SK-N-MC (cell line): ENCODE data around the gene DHX57.

Experiments
- EZH2 ChIP-seq: fragments of 200-600 bp; sonication (generic); IDR thresholded peaks from one replicate; pipeline ENCODE4 v1.6.1; 2017; ENCODE audit warnings: antibody characterized with exemption
- POLR2AphosphoS5 ChIP-seq: IDR thresholded peaks from 2 replicates; pipeline ENCODE4 v1.6.1; 2012; ENCODE audit warnings: mild to moderate bottlenecking, low read depth, low read length, borderline replicate concordance

DNA sequence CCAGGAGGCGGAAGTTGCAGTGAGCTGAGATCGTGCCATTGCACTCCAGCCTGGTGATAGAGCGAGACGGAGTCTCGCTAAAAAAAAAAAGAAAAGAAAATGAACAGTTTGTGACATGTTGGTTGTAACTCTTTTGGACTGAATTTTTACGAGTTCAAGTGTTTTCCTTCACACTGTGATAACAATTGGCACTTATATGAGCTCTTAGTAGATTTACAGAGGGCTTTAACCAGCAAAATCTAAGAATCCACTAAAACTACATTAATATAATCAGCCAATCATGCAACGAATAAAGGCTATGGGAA, 99.9 kb downstream of the DHX57 start:
- TF ChIP-seq EZH2 (no peak), POLR2AphosphoS5 (no peak)
